ENCODE results near the gene TSSK3.
"Not testable (repeated sequence)": the region's sequence is repeated elsewhere in the genome, so short reads cannot be mapped to it uniquely, and the experiment has no call there.

The TSSK3 gene

GRCh38 chr1:32365445-32365844 lies 3.1 kb downstream of the TSSK3 start:
- DNase-seq, result no peak

- DNase-seq, result no peak
Observed at GRCh38 chr1:32367912-32368635, 5.7 kb downstream of the TSSK3 start.

GRCh38 chr1:32372149-32372756 lies 9.9 kb downstream of the TSSK3 start:
- DNase-seq, result peak; percentile 39 to 44

DNA sequence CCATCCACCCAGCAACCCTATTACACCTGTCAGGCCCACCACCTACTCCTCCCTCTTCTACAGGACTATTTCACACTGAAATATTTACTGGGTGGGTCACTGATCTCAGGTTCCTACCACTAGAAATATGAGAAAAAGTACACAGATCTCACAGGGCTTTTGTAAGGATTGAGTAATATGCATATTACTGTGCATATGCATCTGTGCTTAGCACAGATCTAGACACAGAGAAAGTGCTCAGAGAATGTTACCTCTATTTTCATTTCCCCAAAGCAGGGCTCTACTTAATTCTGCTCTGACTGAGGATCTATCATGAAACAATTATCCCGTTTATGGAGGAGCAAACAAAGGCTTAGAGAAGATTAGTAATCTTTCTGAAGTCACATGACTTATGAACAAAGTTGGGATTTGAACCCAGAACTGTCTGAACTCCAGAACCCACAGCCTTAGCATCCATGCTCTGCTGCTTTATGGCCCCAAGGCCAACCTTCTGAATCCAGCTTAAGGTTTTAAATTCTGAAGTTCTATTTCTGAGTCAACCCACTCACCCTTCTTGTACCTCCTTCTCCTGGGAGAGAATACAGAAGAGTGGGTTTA lies 11.8 kb downstream of the TSSK3 start:
- no peak for DNase-seq

GRCh38 chr1:32376199-32376598 lies 13.9 kb downstream of the TSSK3 start:
- DNase-seq, result no peak

DNA sequence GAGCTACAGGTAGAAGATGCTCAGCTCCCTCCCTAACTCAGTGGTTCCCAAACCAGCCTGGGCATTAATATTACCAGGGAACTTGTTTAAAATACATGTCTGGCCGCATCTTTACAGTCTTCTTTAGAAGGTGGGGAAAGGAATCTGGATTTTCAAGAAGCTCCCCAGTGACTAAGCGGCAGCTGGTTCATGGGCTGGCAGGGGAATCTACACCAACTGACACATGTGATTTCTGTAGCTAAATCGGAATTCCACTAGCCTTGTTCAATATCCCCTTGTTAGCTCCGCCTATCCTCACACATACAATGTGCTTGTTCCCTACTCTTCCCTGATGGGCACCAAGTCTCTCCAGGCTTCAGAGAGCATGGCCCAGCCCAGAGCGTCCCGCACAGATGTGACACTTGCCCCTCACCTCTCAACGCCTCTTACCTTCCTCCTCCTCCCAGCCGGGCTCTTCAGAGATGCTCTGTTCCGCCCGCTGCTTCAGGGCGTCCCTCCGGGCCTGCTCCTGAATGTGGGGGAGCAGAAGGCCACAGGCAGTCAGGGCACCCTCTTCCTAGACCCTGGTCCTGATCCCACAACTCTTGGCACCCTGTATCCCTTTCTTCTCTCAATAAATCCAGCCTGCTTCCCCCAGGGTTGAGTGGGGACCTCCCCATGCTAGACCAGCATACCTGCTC lies 15.3 kb downstream of the TSSK3 start:
- DNase-seq, result no peak

DNA sequence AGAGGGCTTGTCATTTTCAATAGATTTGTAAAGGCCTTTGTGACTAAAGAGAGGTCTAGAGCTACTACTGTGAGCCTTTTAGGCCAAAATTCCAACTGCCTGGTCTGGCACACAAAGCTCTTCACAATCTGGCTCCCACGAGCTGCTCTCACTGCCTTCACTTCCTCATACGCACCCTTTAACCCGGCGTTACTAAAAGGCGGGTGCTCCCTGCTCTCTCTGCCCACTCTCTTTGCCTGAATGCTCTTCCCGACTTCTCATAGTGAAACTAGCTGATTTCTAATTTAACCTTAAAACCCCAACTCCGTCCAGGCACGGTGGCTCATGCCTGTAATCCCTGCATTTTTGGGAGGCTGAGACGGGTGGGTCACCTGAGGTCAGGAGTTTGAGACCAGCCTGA lies 17.7 kb downstream of the TSSK3 start:
- DNase-seq, result no peak

DNA sequence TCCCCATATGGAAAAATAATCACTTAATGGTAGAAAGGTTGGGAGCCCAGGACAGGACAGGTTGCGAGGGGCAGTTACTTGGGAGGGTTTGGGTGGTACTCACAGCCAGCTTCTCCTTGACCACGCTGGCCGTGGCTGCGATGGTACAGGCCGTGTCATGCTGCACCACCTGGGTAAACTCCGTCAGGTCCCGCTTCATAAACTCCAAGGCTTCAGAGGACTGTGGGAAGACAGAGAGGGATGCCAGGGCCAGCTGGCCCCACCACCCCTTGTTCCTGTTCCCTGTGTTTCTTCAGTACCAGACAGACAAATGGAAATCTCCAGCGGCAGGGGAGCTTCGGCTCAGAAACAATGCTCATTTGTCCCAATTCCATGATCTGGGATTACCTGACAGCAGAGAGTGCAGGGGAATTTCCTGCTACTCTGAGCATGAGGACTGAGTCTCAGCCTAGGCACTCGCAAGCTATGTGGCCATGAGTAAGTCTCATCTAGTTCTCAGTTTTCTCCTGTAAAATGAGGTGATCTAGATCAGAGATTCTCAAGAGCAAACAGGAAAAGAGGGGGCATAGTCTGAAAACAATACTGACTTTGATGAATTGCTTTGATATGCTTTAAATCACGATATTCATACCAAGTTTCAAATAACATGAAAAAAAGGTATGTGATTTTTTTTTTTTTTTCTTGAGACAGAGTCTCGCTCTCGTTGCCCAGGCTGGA lies 24.5 kb downstream of the TSSK3 start:
- no peak for DNase-seq

- no peak for DNase-seq
Observed at GRCh38 chr1:32388641-32389040, 26.3 kb downstream of the TSSK3 start.

- no peak for DNase-seq
Observed at GRCh38 chr1:32390904-32391870, 28.8 kb downstream of the TSSK3 start.

DNA sequence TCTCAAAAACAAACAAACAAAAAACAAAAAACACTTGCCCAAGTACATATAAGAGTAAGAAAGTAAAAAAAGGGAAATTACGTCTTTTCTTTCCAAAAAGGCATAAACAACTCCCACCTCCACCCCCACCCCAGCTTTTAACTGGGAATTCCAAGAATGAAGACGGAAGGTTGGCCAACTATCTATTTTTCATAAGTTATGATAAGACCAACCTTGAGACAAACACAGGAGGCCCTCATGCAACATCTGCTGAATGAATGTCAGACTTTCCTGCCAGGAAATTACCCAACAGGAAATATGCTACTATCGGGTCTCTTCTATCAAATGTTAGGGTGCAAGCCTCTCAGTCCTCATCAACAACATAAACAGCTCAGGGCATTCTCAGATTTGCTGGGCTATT lies 30.0 kb downstream of the TSSK3 start:
- DNase-seq, result no peak

- no peak for DNase-seq
Observed at GRCh38 chr1:32393136-32393535, 30.8 kb downstream of the TSSK3 start.

GRCh38 chr1:32393832-32394140 lies 31.4 kb downstream of the TSSK3 start:
- DNase-seq, result peak in 1 of 2 donors; percentile 26

DNA sequence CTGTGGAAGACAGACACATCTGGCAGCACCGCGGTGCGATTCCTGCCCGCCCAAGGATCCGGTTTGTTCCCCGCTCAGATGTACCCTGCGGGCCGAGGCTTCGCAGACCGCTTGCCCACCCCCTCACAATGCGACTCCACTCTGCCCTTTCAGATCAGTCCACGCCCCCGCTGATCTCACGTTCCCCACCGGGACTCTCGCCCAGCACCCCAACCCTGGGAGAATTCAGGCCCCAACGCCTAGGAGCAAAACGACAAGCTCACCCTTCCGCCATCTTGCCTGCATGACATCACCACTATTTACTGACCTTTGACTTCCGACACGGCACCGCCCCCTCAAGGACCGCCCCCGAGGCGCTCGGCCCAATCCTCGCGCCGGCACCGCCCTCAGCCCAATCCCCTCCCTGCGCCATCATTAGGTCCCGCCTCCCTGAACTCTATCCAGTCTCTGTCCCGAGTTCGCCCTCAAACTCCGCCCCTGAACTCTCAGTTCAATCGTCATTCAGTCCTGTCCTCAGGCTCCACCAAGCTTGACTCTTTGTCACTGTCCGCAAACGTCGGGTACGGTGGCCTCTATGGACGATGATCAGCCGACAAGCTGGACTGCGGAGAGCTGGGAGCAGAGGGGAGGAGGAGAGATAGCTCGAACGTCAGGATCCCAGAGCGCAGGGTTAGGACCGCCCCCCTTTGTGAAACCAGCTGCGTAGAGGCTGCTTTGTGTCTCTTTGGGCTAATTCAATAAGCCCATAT lies 32.0 kb downstream of the TSSK3 start, which contains the start of gene BSDC1:
TSS of gene BSDC1 (minus strand) at position 301 of the 749 bp plus-strand sequence. CDS start at position 274, 27 bp downstream.
- DNase-seq, result peak; percentile 97 to 98

DNA sequence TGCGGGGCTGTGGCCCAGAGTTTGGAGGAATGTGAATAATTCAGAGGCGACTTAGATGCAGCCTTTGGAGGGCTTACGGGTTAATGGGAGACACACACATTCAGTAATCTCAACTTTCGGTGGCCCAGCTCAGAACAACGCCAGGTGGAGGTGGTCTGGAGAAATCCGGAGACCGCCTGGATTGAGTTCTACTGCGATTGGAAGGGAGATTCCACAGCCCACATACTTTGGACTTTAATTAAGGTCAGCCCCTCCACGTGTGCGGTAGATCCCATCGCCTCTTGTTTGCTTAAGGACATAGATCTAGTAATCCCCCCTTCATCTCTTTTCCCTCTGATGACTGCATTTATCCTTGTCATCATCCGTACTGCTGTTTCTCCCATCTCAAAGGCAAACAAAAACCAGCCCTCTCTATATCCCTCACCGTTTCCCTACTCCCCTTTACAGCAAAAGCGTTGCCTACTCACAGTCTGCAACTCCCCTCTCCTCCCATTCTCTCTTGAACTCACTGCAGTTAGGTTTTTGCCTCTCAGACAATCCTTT lies 32.6 kb downstream of the TSSK3 start:
- no peak for DNase-seq

GRCh38 chr1:32396524-32396923 lies 34.2 kb downstream of the TSSK3 start:
- DNase-seq, result not testable (repeated sequence)

DNA sequence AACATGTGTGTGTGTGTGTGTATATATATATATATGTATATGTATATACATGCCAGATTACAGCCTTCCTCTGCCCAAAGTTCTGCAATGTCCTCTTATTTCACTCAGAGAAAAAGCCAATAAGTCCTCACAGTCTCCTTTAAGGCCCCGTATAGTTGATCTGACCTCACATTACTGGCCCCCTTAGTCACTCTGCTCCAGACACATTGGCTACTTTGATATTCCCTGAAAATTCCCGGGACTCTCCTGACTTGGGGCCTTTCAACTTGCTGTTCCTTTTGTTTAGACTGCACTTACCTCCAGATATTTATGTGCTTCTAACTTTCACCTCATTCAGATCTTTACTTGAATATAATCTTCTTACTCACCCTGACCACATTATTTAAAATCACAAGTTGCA lies 36.1 kb downstream of the TSSK3 start:
- no peak for DNase-seq

DNA sequence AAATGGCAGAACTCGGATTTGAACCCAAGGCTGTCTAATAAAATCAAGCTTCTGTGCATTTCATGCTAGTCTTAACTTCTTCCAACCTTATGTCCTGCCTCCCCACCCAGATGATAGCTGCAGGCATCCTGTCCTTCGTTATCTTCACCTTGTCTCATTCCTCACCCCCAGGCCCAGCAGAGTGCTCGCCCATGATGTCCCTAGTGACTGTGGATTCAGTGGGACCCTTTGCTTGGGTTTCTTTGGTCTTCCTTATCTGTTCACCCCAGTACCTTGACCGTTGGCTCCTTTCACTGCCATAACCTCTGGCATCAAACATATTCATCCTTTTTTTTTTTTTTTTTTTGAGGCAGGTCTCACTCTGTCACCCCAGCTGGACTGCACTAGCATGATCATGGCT lies 37.5 kb downstream of the TSSK3 start:
- DNase-seq, result no peak

GRCh38 chr1:32400876-32401631 lies 38.7 kb downstream of the TSSK3 start:
- peak; percentile 40 to 43 for DNase-seq

DNA sequence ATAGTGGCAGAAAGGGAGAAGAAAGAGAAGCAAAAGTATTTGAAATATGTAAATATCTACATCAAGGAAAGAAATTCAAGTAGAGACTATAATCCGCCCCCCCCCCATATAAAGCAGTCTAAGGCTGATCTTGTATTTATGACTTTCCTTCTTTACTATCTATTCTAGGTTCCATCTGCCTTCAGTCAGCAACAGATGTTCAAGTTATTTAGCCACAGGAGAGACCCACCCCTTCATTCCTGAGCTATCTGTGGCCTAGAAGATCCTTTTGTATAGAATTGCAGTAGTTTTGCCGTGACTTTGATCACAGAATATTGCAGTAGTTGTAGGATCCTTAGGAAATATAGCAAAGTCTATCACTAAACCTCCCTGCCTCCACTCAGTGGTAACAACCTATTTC lies 42.6 kb downstream of the TSSK3 start:
- no peak for DNase-seq

All from activated CD4-positive, alpha-beta T cell treated with anti-CD3 and anti-CD28 coated beads for 4 hours (primary cell).